ENCODE data around the gene KEAP1. TPM values are rescaled to one million over a fixed set of nuclear protein-coding genes. Genes with fewer than 3 reads are reported as not detected.

Gene KEAP1
- total and polyA plus RNA-seq, 9 of the 15 experiments (the other 6 are each of a cell fraction or from before 2014, with no cell fraction given), result 2.1 to 95.6 (median 64.3) TPM

DNA sequence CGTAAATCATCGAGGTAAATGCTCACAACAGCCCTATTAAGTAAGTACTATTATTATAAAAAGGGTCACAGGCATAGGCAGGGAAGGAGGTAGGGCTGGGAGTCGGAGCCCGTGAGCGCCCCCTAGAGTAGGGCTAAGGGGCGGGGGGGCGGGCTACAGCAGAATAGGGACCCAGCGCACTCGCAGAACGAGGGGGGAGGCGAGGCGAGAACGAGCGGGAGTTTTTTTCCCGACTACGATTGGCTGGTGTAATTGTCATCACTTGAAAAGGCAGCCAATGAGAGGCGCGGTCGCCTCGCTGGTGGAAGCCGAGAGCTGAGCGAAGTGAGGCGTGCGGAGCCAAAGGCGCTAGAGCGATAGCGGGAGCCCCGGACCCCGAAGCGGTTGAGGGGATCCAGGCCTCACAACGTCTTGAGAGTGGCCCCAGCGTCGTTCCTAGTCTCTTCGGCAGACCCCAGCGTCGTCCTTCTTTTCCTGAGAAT, 24.2 kb downstream of the KEAP1 start (continued):
- 0 out of 2 replicates have a peak, but pooled peaks have one; percentile 39 for TF ChIP-seq KLF13 (tag; IDR thresholded peaks at IDR 0.05; ENCODE audit: borderline replicate concordance, low read depth)
- no peak for TF ChIP-seq MXI1 (IDR thresholded peaks at IDR 0.05; ENCODE audit: low read depth, low read length)
- no peak for TF ChIP-seq BMI1 (IDR thresholded peaks at IDR 0.05; ENCODE audit: low read length)
- no peak for TF ChIP-seq ZNF778 (CRISPR knock-in tag; IDR thresholded peaks at IDR 0.05)
- no peak for TF ChIP-seq KLF1 (tag; IDR thresholded peaks at IDR 0.05)
- TF ChIP-seq TSC22D4 (tag; IDR thresholded peaks at IDR 0.05), result no peak
- 0 out of 2 replicates have a peak, but pooled peaks have one; percentile 23 for TF ChIP-seq FOXM1 (IDR thresholded peaks at IDR 0.05; ENCODE audit: low read depth)
- TF ChIP-seq FOXM1 (CRISPR knock-in tag; IDR thresholded peaks at IDR 0.05; ENCODE audit: low read depth), result no peak
- TF ChIP-seq HSF4 (CRISPR knock-in tag; IDR thresholded peaks at IDR 0.05; ENCODE audit: borderline replicate concordance), result no peak
- no peak for TF ChIP-seq MTA3 (IDR thresholded peaks at IDR 0.05; ENCODE audit: borderline replicate concordance)
- TF ChIP-seq XRCC5 (IDR thresholded peaks at IDR 0.05; ENCODE audit: low read depth, low read length), result no peak
- TF ChIP-seq RB1 (IDR thresholded peaks at IDR 0.05; ENCODE audit: low read depth), result 0 out of 2 replicates have a peak, but pooled peaks have one; percentile 45
- TF ChIP-seq, protein P1, sequence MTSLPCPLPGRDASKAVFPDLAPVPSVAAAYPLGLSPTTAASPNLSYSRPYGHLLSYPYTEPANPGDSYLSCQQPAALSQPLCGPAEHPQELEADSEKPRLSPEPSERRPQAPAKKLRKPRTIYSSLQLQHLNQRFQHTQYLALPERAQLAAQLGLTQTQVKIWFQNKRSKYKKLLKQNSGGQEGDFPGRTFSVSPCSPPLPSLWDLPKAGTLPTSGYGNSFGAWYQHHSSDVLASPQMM (CRISPR knock-in tag; IDR thresholded peaks at IDR 0.05), result no peak
- TF ChIP-seq, protein P2, sequence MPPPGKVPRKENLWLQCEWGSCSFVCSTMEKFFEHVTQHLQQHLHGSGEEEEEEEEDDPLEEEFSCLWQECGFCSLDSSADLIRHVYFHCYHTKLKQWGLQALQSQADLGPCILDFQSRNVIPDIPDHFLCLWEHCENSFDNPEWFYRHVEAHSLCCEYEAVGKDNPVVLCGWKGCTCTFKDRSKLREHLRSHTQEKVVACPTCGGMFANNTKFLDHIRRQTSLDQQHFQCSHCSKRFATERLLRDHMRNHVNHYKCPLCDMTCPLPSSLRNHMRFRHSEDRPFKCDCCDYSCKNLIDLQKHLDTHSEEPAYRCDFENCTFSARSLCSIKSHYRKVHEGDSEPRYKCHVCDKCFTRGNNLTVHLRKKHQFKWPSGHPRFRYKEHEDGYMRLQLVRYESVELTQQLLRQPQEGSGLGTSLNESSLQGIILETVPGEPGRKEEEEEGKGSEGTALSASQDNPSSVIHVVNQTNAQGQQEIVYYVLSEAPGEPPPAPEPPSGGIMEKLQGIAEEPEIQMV (tag; conservative IDR thresholded peaks at IDR 0.05; ENCODE audit: low read depth), result no peak
- no peak for TF ChIP-seq TOE1 (IDR thresholded peaks at IDR 0.05; ENCODE audit: borderline replicate concordance)
- TF ChIP-seq TOE1 (CRISPR knock-in tag; IDR thresholded peaks at IDR 0.05; ENCODE audit: borderline replicate concordance, low read depth), result no peak
- TF ChIP-seq SRSF3 (IDR thresholded peaks at IDR 0.05; ENCODE audit: insufficient read depth, low read length), result no peak
- TF ChIP-seq, protein P3, sequence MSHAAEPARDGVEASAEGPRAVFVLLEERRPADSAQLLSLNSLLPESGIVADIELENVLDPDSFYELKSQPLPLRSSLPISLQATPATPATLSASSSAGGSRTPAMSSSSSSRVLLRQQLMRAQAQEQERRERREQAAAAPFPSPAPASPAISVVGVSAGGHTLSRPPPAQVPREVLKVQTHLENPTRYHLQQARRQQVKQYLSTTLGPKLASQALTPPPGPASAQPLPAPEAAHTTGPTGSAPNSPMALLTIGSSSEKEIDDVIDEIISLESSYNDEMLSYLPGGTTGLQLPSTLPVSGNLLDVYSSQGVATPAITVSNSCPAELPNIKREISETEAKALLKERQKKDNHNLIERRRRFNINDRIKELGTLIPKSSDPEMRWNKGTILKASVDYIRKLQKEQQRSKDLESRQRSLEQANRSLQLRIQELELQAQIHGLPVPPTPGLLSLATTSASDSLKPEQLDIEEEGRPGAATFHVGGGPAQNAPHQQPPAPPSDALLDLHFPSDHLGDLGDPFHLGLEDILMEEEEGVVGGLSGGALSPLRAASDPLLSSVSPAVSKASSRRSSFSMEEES (CRISPR knock-in tag; IDR thresholded peaks at IDR 0.05), result no peak
- TF ChIP-seq, protein P4, sequence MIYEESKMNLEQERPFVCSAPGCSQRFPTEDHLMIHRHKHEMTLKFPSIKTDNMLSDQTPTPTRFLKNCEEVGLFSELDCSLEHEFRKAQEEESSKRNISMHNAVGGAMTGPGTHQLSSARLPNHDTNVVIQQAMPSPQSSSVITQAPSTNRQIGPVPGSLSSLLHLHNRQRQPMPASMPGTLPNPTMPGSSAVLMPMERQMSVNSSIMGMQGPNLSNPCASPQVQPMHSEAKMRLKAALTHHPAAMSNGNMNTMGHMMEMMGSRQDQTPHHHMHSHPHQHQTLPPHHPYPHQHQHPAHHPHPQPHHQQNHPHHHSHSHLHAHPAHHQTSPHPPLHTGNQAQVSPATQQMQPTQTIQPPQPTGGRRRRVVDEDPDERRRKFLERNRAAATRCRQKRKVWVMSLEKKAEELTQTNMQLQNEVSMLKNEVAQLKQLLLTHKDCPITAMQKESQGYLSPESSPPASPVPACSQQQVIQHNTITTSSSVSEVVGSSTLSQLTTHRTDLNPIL (CRISPR knock-in tag; IDR thresholded peaks at IDR 0.05), result no peak
- TF ChIP-seq ZFP36 (IDR thresholded peaks at IDR 0.05; ENCODE audit: low read depth, low read length, partially characterized antibody), result no peak
- no peak for TF ChIP-seq ZFP1 (CRISPR knock-in tag; IDR thresholded peaks at IDR 0.05)
- TF ChIP-seq KDM2B (CRISPR knock-in tag; IDR thresholded peaks at IDR 0.05), result no peak
- no peak for TF ChIP-seq HDAC6 (IDR thresholded peaks at IDR 0.05; ENCODE audit: low read depth, low read length)
- TF ChIP-seq CBX3 (IDR thresholded peaks at IDR 0.05; ENCODE audit: borderline replicate concordance in 1 of 2, low read length in 2 of 2), result no peak; a peak in 1 of 3 replicates

Measured in K562 (cell line).